Endodermal cell (in vitro differentiated cells): ENCODE measurements around the gene AP2A1. TPM values are rescaled to one million over a fixed set of nuclear protein-coding genes. Genes with fewer than 3 reads are reported as not detected.
A peak's percentile ranks its signal among the peaks of the same experiment; 100 is the strongest.

Experiments
- DNase-seq: peaks from one replicate; pipeline ENCODE4 v3.0.0-alpha.2; 2017
- H3K27ac ChIP-seq: 2 replicates; pipeline ENCODE4 v1.5.1; 2013; ENCODE audit warnings: mild to moderate bottlenecking, low read depth, low read length, moderate library complexity
- H3K27me3 ChIP-seq: 2 replicates; pipeline ENCODE4 v1.6.1; 2013; ENCODE audit warnings: mild to moderate bottlenecking, low read length, moderate library complexity; ENCODE audit not compliant: insufficient read depth, control insufficient read depth, poor library complexity, severe bottlenecking
- H3K36me3 ChIP-seq: 2 replicates; pipeline ENCODE4 v1.7.0; 2013; ENCODE audit warnings: mild to moderate bottlenecking, low read length, moderate library complexity; ENCODE audit not compliant: control insufficient read depth, insufficient read depth
- H3K4me1 ChIP-seq: one replicate; pipeline ENCODE4 v1.7.0; 2013; ENCODE audit warnings: low read length; ENCODE audit not compliant: control insufficient read depth, insufficient read depth
- H3K4me3 ChIP-seq: 2 replicates; pipeline ENCODE4 v1.5.1; 2013; ENCODE audit warnings: mild to moderate bottlenecking, low read length, moderate library complexity
- H3K9ac ChIP-seq: 2 replicates; pipeline ENCODE4 v1.6.1; 2013; ENCODE audit warnings: mild to moderate bottlenecking, low read length, moderate library complexity; ENCODE audit not compliant: poor library complexity, severe bottlenecking; ENCODE audit errors: extremely low read depth
- H3K9me3 ChIP-seq: 2 replicates; pipeline ENCODE4 v1.6.1; 2013; ENCODE audit warnings: mild to moderate bottlenecking, low read length, moderate library complexity; ENCODE audit not compliant: control insufficient read depth
- H3K27ac Mint-ChIP-seq: 2 replicates; pipeline ENCODE4 v1.8.0; 2020; ENCODE audit warnings: mixed read lengths
- H3K27me3 Mint-ChIP-seq: 2 replicates; pipeline ENCODE4 v1.8.0; 2021; ENCODE audit warnings: mild to moderate bottlenecking, mixed read lengths; ENCODE audit not compliant: insufficient read depth
- H3K36me3 Mint-ChIP-seq: 2 replicates; pipeline ENCODE4 v1.8.0; 2020; ENCODE audit warnings: low read depth, mixed read lengths
- H3K4me1 Mint-ChIP-seq: 2 replicates; pipeline ENCODE4 v1.8.0; 2020; ENCODE audit warnings: mixed read lengths
- H3K4me3 Mint-ChIP-seq: 2 replicates; pipeline ENCODE4 v1.8.0; 2020; ENCODE audit warnings: mild to moderate bottlenecking, moderate library complexity, mixed read lengths
- H3K9me3 Mint-ChIP-seq: 2 replicates; pipeline ENCODE4 v1.8.0; 2020; ENCODE audit warnings: mild to moderate bottlenecking, mixed read lengths
- WGBS, 2 experiments: methylation state at CpG; one replicate each; pipeline versions ENCODE4 v1.1.5 to v1.1.7; 2013; ENCODE audit warnings: missing lambda C conversion rate in 2 of 2, mixed read lengths in 1 of 2; ENCODE audit not compliant: insufficient coverage in 1 of 2, insufficient read length in 1 of 2; 5-methylcytosine and 5-hydroxymethylcytosine counted together
- total RNA-seq, 2 donors: library from RNA; stranded (reverse); fragmentation: NEBNext Ultra II Directional in 1 of 2; extraction: Animal tissue kit (Norgen Biotek cat#: 25700) in 1 of 2; gene quantifications; 2 replicates in 1 of 2; 3 replicates in 1 of 2; pipeline ENCODE4 v1.2.1, GENCODE V29; 2021
- TF ChIP-seq, protein P1 (sequence below): fragments of 200-600 bp; sonication (generic); conservative IDR thresholded peaks from 2 replicates; pipeline ENCODE4 v1.5.0; 2021; ENCODE audit warnings: antibody characterized with exemption, mild to moderate bottlenecking

AP2A1 gene
- total RNA-seq, 2 donors from 2014 or later: 100 to 110 TPM

- 91 to 95% methylated on average over 4 to 6 of the region's 6 CpGs for WGBS, 2 experiments
- Histone ChIP-seq H3K4me3 (no peak within 1 kb of the TSS), H3K27ac (no peak within 1 kb of the TSS), H3K4me1 (peaks cover 4% of the 10 kb centered on the region), H3K36me3 (no peaks in the 10 kb centered on the region), H3K9me3 (no peaks in the 10 kb centered on the region), H3K9ac (no peak within 1 kb of the TSS), H3K27me3 (no peaks in the 10 kb centered on the region)
- Mint-ChIP-seq H3K27ac (no peak within 1 kb of the TSS), H3K4me1 (peaks cover 19% of the 10 kb centered on the region), H3K9me3 (peaks cover 2% of the 10 kb centered on the region), H3K27me3 (peaks cover 3% of the 10 kb centered on the region), H3K36me3 (peaks cover under 1% of the 10 kb centered on the region), H3K4me3 (no peak within 1 kb of the TSS)
- TF ChIP-seq, protein P1, sequence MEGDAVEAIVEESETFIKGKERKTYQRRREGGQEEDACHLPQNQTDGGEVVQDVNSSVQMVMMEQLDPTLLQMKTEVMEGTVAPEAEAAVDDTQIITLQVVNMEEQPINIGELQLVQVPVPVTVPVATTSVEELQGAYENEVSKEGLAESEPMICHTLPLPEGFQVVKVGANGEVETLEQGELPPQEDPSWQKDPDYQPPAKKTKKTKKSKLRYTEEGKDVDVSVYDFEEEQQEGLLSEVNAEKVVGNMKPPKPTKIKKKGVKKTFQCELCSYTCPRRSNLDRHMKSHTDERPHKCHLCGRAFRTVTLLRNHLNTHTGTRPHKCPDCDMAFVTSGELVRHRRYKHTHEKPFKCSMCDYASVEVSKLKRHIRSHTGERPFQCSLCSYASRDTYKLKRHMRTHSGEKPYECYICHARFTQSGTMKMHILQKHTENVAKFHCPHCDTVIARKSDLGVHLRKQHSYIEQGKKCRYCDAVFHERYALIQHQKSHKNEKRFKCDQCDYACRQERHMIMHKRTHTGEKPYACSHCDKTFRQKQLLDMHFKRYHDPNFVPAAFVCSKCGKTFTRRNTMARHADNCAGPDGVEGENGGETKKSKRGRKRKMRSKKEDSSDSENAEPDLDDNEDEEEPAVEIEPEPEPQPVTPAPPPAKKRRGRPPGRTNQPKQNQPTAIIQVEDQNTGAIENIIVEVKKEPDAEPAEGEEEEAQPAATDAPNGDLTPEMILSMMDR: no peak
- DNase-seq: no peak
These were observed 3.6 kb upstream of the AP2A1 start, which contains the start of gene TSKS for GRCh38 chr19:49763230-49763629. TSS of gene TSKS (minus strand) at chr19:49763306. CDS start at chr19:49763247, 59 bp downstream.

DNA sequence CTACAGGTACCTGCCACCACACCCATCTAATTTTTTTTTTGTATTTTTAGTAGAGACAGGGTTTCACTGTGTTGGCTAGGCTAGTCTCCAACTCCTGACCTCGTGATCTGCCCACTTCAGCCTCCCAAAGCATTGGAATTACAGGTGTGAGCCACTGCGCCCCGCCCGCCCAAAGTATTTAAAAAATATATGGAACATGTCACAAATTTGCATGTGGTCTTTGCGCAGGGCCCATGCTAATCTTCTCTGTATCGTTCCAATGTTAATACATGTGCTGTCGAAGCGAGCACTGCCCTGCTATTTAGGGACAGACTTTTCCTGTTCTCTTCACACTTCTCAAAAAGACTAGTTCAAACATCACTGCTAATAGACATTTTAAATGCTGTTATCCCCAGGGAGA lies 2.5 kb upstream of the AP2A1 start:
- peaks cover 3% of the 10 kb centered on the region for H3K36me3 Mint-ChIP-seq
- H3K27ac Mint-ChIP-seq: no peak overlapping the region
- Histone ChIP-seq H3K4me1 (peaks cover 4% of the 10 kb centered on the region), H3K9ac (no peak overlapping the region), H3K4me3 (no peak overlapping the region), H3K27me3 (no peaks in the 10 kb centered on the region), H3K9me3 (no peaks in the 10 kb centered on the region), H3K27ac (no peak overlapping the region), H3K36me3 (no peaks in the 10 kb centered on the region)
- H3K9me3 Mint-ChIP-seq: peaks cover 2% of the 10 kb centered on the region
- WGBS, 2 experiments: 90 to 96% methylated on average over 8 of the region's 8 CpGs
- peaks cover 22% of the 10 kb centered on the region for H3K4me1 Mint-ChIP-seq
- no peaks in the 10 kb centered on the region for H3K27me3 Mint-ChIP-seq
- no peak for DNase-seq
- no peak overlapping the region for H3K4me3 Mint-ChIP-seq
- TF ChIP-seq, protein P1: no peak

GRCh38 chr19:49766007-49766929 lies 533 bp upstream of the AP2A1 start:
- Mint-ChIP-seq H3K27ac (peak overlapping the region; percentile 99), H3K9me3 (peaks cover 2% of the 10 kb centered on the region), H3K27me3 (no peaks in the 10 kb centered on the region), H3K4me1 (peaks cover 19% of the 10 kb centered on the region), H3K4me3 (peak overlapping the region; percentile 89), H3K36me3 (peaks cover 3% of the 10 kb centered on the region)
- TF ChIP-seq, protein P1: no peak
- Histone ChIP-seq H3K27ac (peak overlapping the region; percentile 90), H3K9ac (peak overlapping the region; percentile 95), H3K4me3 (peak overlapping the region; percentile 77), H3K4me1 (peaks cover 3% of the 10 kb centered on the region), H3K27me3 (no peaks in the 10 kb centered on the region), H3K9me3 (no peaks in the 10 kb centered on the region), H3K36me3 (no peaks in the 10 kb centered on the region)
- WGBS, 2 experiments: 1 to 2% methylated on average over 11 to 53 of the region's 53 CpGs
- peak; percentile 100 for DNase-seq
